IPS-18c (cell line): Measurements from ENCODE around the gene SUGCT.
"Not testable (repeated sequence)": the region's sequence is repeated elsewhere in the genome, so short reads cannot be mapped to it uniquely, and the experiment has no call there.

ENCODE experiments used
- H3K4me3 ChIP-seq: 2 replicates; pipeline ENCODE4 v1.7.0; 2013; ENCODE audit warnings: low read depth, mild to moderate bottlenecking, low read length, moderate library complexity; ENCODE audit not compliant: insufficient read depth
- H3K9me3 ChIP-seq: one replicate; pipeline ENCODE4 v1.6.1; 2013; ENCODE audit warnings: mild to moderate bottlenecking, low read length, moderate library complexity; ENCODE audit not compliant: control insufficient read depth, insufficient read depth

The SUGCT gene

GRCh38 chr7:40221836-40222235 lies 87.0 kb downstream of the SUGCT start:
- no peak overlapping the region for H3K4me3 ChIP-seq

DNA sequence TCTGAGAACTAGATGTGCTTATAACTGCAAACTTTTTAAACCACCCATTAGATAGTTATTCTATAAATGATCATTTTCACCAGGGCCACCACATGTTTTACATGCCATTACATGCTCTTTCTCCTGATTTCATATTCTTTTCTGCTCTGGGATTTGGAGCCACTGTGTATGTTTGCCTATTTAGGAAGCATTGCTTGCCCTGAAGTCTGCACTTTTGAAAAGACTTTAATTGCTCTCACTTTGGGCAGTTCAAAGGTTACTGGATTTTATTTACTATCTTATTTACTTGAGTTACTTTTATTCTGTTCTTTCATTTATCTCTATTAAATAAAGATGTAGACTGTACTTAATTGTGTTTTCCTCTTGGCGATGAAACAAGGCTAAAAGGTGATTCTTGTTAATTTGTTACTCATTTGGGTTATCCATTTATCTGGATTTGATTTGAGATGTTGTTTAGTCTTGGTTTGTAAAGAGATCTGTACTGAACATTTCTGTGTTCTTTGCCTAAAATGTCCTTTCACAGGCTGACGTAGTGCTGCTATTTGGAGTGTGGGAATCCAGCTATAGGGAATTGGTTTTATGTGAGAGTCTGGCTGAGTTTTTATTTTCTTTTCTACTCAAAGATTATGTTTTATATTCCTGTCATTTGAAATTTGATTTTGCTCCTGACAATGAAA lies 88.8 kb downstream of the SUGCT start:
- H3K9me3 ChIP-seq, result no peaks in the 10 kb centered on the region
- no peak overlapping the region for H3K4me3 ChIP-seq

More at GRCh38 chr7:40221836-40222235, 87.0 kb downstream of the SUGCT start:
- H3K9me3 ChIP-seq, result peaks cover 2% of the 10 kb centered on the region

DNA sequence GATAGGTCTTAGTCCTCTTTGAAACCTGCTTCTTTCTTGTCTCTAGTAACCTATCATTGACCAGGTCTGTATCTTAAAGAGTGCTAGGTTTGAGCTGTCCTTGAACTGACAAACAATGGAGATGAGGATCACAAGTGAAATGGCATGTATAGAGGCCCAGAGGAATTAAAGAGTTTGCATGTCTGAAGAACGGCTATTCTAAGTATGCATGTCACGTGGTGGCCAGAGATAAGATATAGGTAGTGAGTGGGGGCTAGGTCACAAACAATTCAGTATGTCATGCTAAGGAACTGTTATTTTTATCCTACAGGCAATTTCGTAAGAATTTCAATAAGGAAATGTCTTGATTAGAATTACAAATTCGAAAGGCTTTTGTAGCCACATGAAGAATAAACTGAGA lies 95.3 kb downstream of the SUGCT start:
- Histone ChIP-seq H3K4me3 (no peak overlapping the region), H3K9me3 (no peaks in the 10 kb centered on the region)

- H3K9me3 ChIP-seq, result no peaks in the 10 kb centered on the region
- H3K4me3 ChIP-seq, result no peak overlapping the region
These were observed 97.0 kb downstream of the SUGCT start for GRCh38 chr7:40231796-40232195.

DNA sequence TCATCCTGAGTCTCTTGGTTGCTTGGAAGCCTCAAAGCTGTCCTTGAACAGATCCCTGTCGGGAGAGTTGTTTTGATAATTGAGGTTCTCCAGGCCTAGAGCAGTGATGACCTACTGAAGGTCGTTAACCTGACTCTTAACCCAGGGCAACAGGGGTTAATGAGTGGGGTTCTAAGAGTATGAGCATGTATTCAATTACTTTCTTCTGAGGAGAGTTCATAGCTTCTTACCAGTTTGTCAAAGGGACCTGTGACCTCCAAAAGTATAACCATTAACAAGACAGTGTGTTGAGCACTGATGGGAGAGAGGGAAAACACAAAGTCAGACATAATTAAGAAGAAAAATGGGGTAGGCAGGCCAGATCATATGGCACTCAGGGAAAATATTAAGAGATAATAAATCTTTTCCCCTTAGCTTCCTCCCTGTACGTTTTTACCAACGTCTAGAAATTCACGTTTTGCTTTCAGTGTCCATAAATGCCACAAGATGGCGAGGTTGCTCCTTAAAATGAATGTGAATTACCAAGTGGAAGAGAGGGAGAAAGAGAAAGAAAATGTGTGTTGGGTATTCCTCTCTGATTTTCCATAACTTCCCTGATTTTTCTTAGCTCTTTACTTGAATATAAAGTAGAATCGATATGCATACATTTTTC lies 97.6 kb downstream of the SUGCT start:
- Histone ChIP-seq H3K9me3 (no peaks in the 10 kb centered on the region), H3K4me3 (no peak overlapping the region)

- no peaks in the 10 kb centered on the region for H3K9me3 ChIP-seq
- H3K4me3 ChIP-seq, result no peak overlapping the region
These were observed 99.2 kb downstream of the SUGCT start for GRCh38 chr7:40234046-40234445.

GRCh38 chr7:40234666-40235065 lies 99.9 kb downstream of the SUGCT start:
- H3K9me3 ChIP-seq, result no peaks in the 10 kb centered on the region
- no peak overlapping the region for H3K4me3 ChIP-seq

DNA sequence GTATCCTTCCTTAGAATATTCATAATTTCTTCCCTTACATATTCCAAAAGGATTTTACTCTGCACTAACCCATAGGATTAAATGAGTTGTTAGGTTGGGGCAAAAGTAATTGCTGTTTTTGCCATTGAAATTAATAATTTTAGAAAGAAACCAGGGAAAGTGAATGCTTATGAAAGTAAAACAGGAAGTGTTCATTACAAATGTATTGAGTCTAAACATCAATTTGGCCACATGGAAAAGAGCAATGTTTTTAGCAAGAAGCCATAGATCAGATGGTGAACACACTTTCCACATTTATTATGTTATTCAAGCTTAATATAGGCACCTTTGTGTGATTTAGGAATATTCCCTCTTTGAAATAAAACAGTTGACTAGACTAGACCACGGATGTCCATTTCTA lies 102.9 kb downstream of the SUGCT start:
- H3K9me3 ChIP-seq, result no peaks in the 10 kb centered on the region
- no peak overlapping the region for H3K4me3 ChIP-seq

- Histone ChIP-seq H3K4me3 (no peak overlapping the region), H3K9me3 (no peaks in the 10 kb centered on the region)
These were observed 105.0 kb downstream of the SUGCT start for GRCh38 chr7:40239755-40240303.

DNA sequence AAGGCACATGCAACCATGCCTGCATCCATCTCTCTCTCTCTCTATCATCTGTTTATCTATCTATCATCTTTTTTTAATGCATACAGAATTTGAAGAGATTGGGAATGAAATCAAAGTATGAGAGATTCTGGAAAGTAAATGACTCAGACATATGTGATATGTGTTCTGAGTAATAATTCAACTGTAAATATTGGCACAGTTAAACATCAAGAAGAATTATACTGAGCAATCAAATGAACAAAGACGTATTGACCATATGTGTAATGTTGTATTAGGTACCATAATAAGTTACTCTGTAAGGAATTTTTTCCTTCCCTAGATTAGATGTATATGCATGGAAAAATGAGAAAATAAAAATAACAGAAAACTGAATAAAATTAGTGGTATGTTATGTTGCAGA lies 108.3 kb downstream of the SUGCT start:
- Histone ChIP-seq H3K9me3 (no peaks in the 10 kb centered on the region), H3K4me3 (no peak overlapping the region)

- no peaks in the 10 kb centered on the region for H3K9me3 ChIP-seq
- H3K4me3 ChIP-seq, result no peak overlapping the region
These were observed 109.4 kb downstream of the SUGCT start for GRCh38 chr7:40244226-40244625.

GRCh38 chr7:40248681-40249080 lies 113.9 kb downstream of the SUGCT start:
- no peaks in the 10 kb centered on the region for H3K9me3 ChIP-seq
- no peak overlapping the region for H3K4me3 ChIP-seq

DNA sequence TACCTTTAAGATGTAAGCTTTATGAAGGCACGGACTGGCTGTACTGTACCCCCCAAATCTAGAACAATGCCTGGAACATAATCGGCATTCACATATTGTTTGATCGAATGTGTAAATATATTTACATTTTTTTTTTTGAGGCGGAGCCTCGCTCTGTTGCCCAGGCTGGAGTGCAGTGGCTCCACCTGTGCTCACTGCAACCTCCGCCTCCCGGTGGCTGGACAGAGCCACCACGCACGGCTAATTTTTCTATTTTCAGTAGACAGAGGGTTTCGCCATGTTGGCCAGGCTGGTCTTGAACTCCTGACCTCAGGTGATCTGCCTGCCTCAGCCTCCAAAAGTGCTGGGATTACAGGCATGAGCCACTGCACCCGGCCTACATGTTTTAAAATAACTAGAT lies 118.6 kb downstream of the SUGCT start:
- not testable (repeated sequence) for H3K4me3 ChIP-seq, H3K9me3 ChIP-seq

- H3K4me3 ChIP-seq, result no peak overlapping the region
These were observed 129.1 kb downstream of the SUGCT start for GRCh38 chr7:40263752-40264390.

GRCh38 chr7:40267583-40267982 lies 132.8 kb downstream of the SUGCT start:
- Histone ChIP-seq H3K9me3 (no peaks in the 10 kb centered on the region), H3K4me3 (no peak overlapping the region)

More at GRCh38 chr7:40263752-40264390, 129.1 kb downstream of the SUGCT start:
- H3K9me3 ChIP-seq, result no peaks in the 10 kb centered on the region

GRCh38 chr7:40268810-40269209 lies 134.0 kb downstream of the SUGCT start:
- H3K9me3 ChIP-seq, H3K4me3 ChIP-seq: not testable (repeated sequence)

- H3K4me3 ChIP-seq, result no peak overlapping the region
- H3K9me3 ChIP-seq, result no peaks in the 10 kb centered on the region
These were observed 141.3 kb downstream of the SUGCT start for GRCh38 chr7:40276061-40276460.

DNA sequence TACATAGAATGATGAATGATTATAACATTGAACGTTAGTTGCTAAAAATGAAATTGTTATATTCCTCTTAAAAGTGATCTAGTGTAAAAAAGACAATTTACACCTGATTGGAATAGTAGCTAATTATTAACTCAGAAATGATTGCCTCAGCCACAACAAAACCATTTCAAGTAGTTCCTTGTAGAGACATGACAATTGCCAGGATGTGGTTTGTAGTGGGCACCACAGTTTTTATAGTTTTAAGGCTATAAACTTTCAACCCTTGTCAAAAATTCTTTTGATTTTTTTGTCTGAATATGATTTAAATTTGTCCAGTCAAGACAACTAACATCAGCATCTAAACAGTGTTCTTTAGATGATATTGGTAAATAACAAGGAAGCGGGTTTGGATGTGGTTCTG lies 145.2 kb downstream of the SUGCT start:
- no peak overlapping the region for H3K4me3 ChIP-seq
- H3K9me3 ChIP-seq, result no peaks in the 10 kb centered on the region
